K562 (cell line): ENCODE results near the gene CSMD2. TPM values are rescaled to one million over a fixed set of nuclear protein-coding genes. Genes with fewer than 3 reads are reported as not detected.

Source experiments
- polyA plus RNA-seq, 8 experiments: library from polyadenylated mRNA; depleted of rRNA in 4 of 8; stranded (reverse) in 5 of 8; unstranded in 3 of 8; fragments of >200 nt; fragmentation: Nextera tagmentation in 2 of 8; fragmentation: Illumina TruSeq in 1 of 8; extraction: Ambion mirVana in 2 of 8; extraction: Trizol in 1 of 8; gene quantifications; 2 replicates each; pipeline versions ENCODE4 v1.2.1 to v1.2.3, GENCODE V29; 2011 to 2014; ENCODE audit warnings: inconsistent platforms in 1 of 8, missing spikeins in 1 of 8
- total RNA-seq, 7 experiments: library from RNA; depleted of rRNA in 6 of 7; stranded (reverse); fragments of >200 nt in 6 of 7; fragmentation: Illumina TruSeq in 2 of 7; extraction: Trizol in 2 of 7; gene quantifications; 2 replicates each; pipeline versions ENCODE4 v1.2.1 to v1.2.3, GENCODE V29; 2011 to 2021; ENCODE audit warnings: low replicate concordance in 1 of 7
- TF ChIP-seq, protein P1 (sequence below), 2 experiments: fragments of 450-650 bp; formaldehyde crosslinking in 1 of 2; IDR thresholded peaks; 2 replicates each; pipeline versions ENCODE4 v1.4.0 to v1.6.1; 2014 to 2020; ENCODE audit warnings: mild to moderate bottlenecking in 2 of 2, borderline replicate concordance in 1 of 2, low read depth in 1 of 2

The CSMD2 gene
- total and polyA plus RNA-seq, 9 of the 15 experiments (the other 6 are each of a cell fraction or from before 2014, with no cell fraction given), result not detected

DNA sequence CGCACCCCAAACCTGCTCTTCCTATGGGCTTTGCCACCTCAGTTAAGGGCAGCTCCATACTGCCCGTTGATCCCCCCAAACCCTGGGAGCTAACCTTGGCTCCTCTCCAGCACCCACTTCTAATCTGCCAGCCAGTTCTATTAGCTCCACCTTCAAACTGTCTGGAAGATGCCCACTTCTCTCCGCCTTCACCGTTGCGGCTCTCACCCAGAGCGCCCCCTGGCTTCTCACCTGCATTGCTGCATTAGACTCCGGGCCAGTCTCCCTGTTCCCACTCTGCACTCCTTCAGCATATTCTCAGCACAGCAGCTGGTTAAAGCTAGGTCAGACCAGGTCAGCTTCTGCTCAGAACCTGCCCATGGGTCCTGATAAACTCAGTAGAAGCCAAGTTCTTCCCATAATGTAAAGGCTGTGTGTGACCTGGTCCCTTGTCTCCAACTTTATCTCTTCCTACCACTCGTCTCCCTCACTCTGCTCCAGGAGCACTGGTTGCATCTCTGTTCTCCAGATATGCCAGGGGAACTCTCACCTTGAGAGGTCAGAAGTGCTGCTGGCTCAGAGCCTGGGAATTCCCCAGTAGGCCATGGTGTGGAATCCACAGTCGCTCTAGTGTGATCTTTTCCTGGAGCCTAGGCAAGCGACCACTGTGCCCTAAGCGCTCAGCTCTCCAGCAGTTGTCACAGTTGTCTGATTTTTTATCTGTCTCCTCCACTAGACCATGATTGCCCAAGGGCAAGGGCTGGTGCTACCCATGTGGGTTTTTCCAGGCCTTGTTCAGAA lies 150.9 kb downstream of the CSMD2 start (continued):
- TF ChIP-seq, protein P1, sequence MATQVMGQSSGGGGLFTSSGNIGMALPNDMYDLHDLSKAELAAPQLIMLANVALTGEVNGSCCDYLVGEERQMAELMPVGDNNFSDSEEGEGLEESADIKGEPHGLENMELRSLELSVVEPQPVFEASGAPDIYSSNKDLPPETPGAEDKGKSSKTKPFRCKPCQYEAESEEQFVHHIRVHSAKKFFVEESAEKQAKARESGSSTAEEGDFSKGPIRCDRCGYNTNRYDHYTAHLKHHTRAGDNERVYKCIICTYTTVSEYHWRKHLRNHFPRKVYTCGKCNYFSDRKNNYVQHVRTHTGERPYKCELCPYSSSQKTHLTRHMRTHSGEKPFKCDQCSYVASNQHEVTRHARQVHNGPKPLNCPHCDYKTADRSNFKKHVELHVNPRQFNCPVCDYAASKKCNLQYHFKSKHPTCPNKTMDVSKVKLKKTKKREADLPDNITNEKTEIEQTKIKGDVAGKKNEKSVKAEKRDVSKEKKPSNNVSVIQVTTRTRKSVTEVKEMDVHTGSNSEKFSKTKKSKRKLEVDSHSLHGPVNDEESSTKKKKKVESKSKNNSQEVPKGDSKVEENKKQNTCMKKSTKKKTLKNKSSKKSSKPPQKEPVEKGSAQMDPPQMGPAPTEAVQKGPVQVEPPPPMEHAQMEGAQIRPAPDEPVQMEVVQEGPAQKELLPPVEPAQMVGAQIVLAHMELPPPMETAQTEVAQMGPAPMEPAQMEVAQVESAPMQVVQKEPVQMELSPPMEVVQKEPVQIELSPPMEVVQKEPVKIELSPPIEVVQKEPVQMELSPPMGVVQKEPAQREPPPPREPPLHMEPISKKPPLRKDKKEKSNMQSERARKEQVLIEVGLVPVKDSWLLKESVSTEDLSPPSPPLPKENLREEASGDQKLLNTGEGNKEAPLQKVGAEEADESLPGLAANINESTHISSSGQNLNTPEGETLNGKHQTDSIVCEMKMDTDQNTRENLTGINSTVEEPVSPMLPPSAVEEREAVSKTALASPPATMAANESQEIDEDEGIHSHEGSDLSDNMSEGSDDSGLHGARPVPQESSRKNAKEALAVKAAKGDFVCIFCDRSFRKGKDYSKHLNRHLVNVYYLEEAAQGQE (IDR thresholded peaks at IDR 0.05; ENCODE audit: borderline replicate concordance), result peak; percentile 26
- TF ChIP-seq, protein P1 (CRISPR knock-in tag; IDR thresholded peaks at IDR 0.05; ENCODE audit: low read depth), result no peak
- TF ChIP-seq, all 486 proteins: peak for 5
